Smooth muscle cell (in vitro differentiated cells): ENCODE measurements around the gene AKAP6. TPM values are rescaled to one million over a fixed set of nuclear protein-coding genes. Genes with fewer than 3 reads are reported as not detected.

Source experiments
- DNase-seq: peaks from one replicate; lab custom pipeline; 2025; ENCODE audit not compliant: unreplicated experiment; lab: John Stamatoyannopoulos, UW
- H2AFZ ChIP-seq: fragments of 200-600 bp; sonication (generic); 2 replicates; pipeline ENCODE4 v1.6.0; 2016; ENCODE audit warnings: antibody characterized with exemption, low read depth, mild to moderate bottlenecking
- H3F3A ChIP-seq: fragments of 200-600 bp; sonication (generic); 2 replicates; pipeline ENCODE4 v1.6.0; 2017; ENCODE audit warnings: antibody characterized with exemption, low read depth
- H3K27ac ChIP-seq: fragments of 200-600 bp; sonication (generic); 2 replicates; pipeline ENCODE4 v1.5.1; 2016; ENCODE audit warnings: low read depth, mild to moderate bottlenecking
- H3K27me3 ChIP-seq: fragments of 200-600 bp; sonication (generic); 2 replicates; pipeline ENCODE4 v1.6.1; 2016; ENCODE audit warnings: low read depth, mild to moderate bottlenecking
- H3K36me3 ChIP-seq: fragments of 200-600 bp; sonication (generic); 2 replicates; pipeline ENCODE4 v1.5.1; 2016; ENCODE audit warnings: low read depth
- H3K4me1 ChIP-seq: fragments of 200-600 bp; sonication (generic); 2 replicates; pipeline ENCODE4 v1.5.1; 2016; ENCODE audit warnings: low read depth
- H3K4me2 ChIP-seq: fragments of 200-600 bp; sonication (generic); 2 replicates; pipeline ENCODE4 v1.6.0; 2016; ENCODE audit warnings: mild to moderate bottlenecking
- H3K4me3 ChIP-seq: fragments of 200-600 bp; sonication (generic); 2 replicates; pipeline ENCODE4 v1.5.1; 2016; ENCODE audit warnings: mild to moderate bottlenecking
- H3K79me2 ChIP-seq: fragments of 200-600 bp; sonication (generic); 2 replicates; pipeline ENCODE4 v1.6.0; 2016; ENCODE audit warnings: low read depth, mild to moderate bottlenecking
- H3K9ac ChIP-seq: fragments of 200-600 bp; sonication (generic); 2 replicates; pipeline ENCODE4 v1.6.0; 2016; ENCODE audit warnings: low read depth
- H3K9me3 ChIP-seq: fragments of 200-600 bp; sonication (generic); replicated peaks from 2 replicates; pipeline ENCODE4 v1.5.1; 2016; ENCODE audit warnings: low read depth
- H4K20me1 ChIP-seq: fragments of 200-600 bp; sonication (generic); 2 replicates; pipeline ENCODE4 v1.6.0; 2016; ENCODE audit warnings: low read depth
- WGBS: methylation state at CpG from one replicate; pipeline ENCODE4 v1.1.7; 2016; ENCODE audit warnings: low lambda C conversion rate; 5-methylcytosine and 5-hydroxymethylcytosine counted together
- polyA plus RNA-seq: library from polyadenylated mRNA; unstranded; fragments of >200 nt; fragmentation: Nextera tagmentation; extraction: Ambion mirVana; gene quantifications from 2 replicates; pipeline ENCODE4 v1.2.1, GENCODE V29; 2016
- total RNA-seq: library from RNA; depleted of rRNA; stranded (reverse); fragments of >200 nt; gene quantifications from 2 replicates; pipeline ENCODE4 v1.2.3, GENCODE V29; 2014
- TF ChIP-seq, protein P1 (sequence below): fragments of 200-600 bp; sonication (generic); IDR thresholded peaks from 2 replicates; pipeline ENCODE4 v1.5.1; 2017; ENCODE audit warnings: borderline replicate concordance, mild to moderate bottlenecking, antibody characterized with exemption; ENCODE audit not compliant: insufficient read depth, poor library complexity, severe bottlenecking

Gene AKAP6
- total and polyA plus RNA-seq, 2 experiments from 2014 or later = 1.3 to 6.4 TPM

DNA sequence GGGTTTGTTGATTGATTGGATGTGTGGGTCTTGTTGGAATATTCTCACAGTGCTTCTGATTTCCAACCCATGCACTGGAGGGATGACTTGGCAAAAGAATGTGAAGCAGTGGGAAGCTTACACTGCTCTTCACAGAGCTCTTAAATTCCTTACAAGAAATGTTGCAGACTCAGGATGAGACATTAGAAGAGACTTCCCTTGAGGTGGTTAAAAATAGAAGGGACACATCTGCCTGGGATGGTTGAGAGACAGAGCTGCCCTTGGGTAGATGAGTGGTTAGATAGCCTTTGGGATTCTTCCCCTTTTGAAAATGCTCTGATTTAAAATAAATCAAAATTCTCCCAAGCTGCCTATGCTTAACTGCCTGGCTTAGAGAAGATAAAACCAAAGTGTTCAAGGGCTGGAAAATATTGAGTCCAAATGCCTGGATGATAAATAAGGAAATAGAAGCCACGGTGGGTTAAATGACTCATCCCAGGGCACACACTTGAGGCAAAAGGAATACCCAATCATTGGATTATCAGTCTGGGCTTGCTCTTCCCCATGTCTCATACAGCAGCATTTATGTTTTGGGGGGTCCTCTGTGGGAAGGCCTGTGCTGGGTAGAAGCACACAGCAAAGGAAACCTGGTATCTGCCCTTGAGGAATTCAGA, 264.3 kb downstream of the AKAP6 start:
- WGBS = 5% methylated on average over 1 of the region's 1 CpG
- no peak overlapping the region for H3K9ac ChIP-seq
- no peaks in the 10 kb centered on the region for H3K9me3 ChIP-seq
- TF ChIP-seq, protein P1, sequence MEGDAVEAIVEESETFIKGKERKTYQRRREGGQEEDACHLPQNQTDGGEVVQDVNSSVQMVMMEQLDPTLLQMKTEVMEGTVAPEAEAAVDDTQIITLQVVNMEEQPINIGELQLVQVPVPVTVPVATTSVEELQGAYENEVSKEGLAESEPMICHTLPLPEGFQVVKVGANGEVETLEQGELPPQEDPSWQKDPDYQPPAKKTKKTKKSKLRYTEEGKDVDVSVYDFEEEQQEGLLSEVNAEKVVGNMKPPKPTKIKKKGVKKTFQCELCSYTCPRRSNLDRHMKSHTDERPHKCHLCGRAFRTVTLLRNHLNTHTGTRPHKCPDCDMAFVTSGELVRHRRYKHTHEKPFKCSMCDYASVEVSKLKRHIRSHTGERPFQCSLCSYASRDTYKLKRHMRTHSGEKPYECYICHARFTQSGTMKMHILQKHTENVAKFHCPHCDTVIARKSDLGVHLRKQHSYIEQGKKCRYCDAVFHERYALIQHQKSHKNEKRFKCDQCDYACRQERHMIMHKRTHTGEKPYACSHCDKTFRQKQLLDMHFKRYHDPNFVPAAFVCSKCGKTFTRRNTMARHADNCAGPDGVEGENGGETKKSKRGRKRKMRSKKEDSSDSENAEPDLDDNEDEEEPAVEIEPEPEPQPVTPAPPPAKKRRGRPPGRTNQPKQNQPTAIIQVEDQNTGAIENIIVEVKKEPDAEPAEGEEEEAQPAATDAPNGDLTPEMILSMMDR = no peak
- H4K20me1 ChIP-seq = no peaks in the 10 kb centered on the region
- peak overlapping the region; percentile 72 for H3K27ac ChIP-seq
- no peaks in the 10 kb centered on the region for H3K4me1 ChIP-seq
- H3K27me3 ChIP-seq = no peaks in the 10 kb centered on the region
- no peak overlapping the region for H2AFZ ChIP-seq
- no peak overlapping the region for H3K4me3 ChIP-seq
- peak overlapping the region; percentile 30 for H3K4me2 ChIP-seq
- no peaks in the 10 kb centered on the region for H3K79me2 ChIP-seq
- peaks cover 3% of the 10 kb centered on the region for H3F3A ChIP-seq
- no peaks in the 10 kb centered on the region for H3K36me3 ChIP-seq
- no peak for DNase-seq

DNA sequence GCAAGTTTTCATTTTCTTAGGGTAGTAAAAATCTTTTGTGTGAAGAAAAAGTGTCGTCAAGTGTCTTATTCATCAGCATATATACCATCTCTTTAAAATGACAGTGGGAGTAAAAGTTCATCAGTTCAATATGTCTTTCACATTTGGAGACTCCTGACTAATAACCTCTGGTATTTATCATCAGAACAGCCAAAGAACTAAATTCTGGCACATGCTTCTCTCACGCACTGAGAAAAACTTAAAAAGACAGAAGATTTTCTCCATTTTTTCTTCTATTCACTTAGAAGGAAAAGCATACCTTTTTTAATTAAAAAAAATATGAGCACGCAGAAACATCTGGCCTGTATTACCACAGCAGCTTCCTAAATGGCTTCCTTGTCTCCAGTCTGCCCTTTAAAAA, 265.7 kb downstream of the AKAP6 start:
- DNase-seq = no peak
- 22% methylated on average over 3 of the region's 3 CpGs for WGBS
- H3K9ac ChIP-seq = no peak overlapping the region

DNA sequence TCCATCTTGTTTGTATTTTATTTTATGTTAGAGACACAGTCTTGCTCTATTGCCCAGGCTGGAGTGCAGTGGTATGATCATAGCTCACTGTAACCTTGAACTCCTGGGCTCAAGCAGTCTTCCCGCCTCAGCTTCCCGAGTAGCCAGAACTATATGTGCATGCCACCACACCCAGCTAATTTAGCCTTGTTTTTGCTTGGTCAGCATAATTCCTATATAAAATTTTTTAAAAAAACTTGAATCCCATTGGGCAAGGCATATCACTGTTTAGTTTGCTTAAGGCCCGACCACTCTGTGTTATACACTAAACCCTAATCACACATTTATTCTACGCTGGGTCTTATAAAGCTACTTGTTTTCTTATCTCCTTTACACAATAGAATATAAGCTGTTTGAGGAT, 266.4 kb downstream of the AKAP6 start:
- Histone ChIP-seq H3K9ac (peak overlapping the region; percentile 24), H2AFZ (peak overlapping the region; percentile 8), H3K4me3 (no peak overlapping the region), H3K4me1 (no peaks in the 10 kb centered on the region), H3K36me3 (no peaks in the 10 kb centered on the region), H3K9me3 (no peaks in the 10 kb centered on the region), H3K27ac (peak overlapping the region; percentile 72), H3F3A (peaks cover 3% of the 10 kb centered on the region), H3K4me2 (peak overlapping the region; percentile 24), H3K27me3 (no peaks in the 10 kb centered on the region), H4K20me1 (no peaks in the 10 kb centered on the region), H3K79me2 (no peaks in the 10 kb centered on the region)
- TF ChIP-seq, protein P1 = no peak
- DNase-seq = no peak
- WGBS = 96% methylated on average over 4 of the region's 4 CpGs

More for the DNA sequence above, 265.7 kb downstream of the AKAP6 start:
- TF ChIP-seq, protein P1 = no peak
- Histone ChIP-seq H3F3A (peaks cover 3% of the 10 kb centered on the region), H3K4me3 (no peak overlapping the region), H3K79me2 (no peaks in the 10 kb centered on the region), H3K36me3 (no peaks in the 10 kb centered on the region), H2AFZ (peak overlapping the region; percentile 8), H3K4me2 (peak overlapping the region; percentile 30), H3K4me1 (no peaks in the 10 kb centered on the region), H3K9me3 (no peaks in the 10 kb centered on the region), H3K27me3 (no peaks in the 10 kb centered on the region), H3K27ac (peak overlapping the region; percentile 72), H4K20me1 (no peaks in the 10 kb centered on the region)

DNA sequence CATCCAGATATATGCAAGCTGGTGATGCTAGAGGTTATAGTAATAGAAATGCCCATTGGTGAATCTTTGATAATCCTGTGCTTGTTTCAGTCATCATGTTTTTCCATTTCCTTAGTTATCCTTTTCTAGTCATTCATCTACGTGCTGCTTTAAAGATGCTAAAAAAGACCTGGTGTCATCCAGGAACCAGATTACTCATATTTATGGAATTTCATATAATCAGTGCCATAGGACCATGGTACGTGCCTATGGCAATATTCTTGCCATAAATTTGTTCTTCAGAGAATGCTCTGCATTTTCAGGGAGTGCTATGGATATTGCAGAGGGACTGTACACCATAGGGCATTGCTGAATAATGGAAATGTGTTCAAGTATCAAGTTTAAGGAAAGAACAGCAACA, 267.3 kb downstream of the AKAP6 start:
- Histone ChIP-seq H3K27ac (no peak overlapping the region), H3K4me1 (no peaks in the 10 kb centered on the region), H3K4me2 (no peak overlapping the region), H3K4me3 (no peak overlapping the region), H3F3A (peaks cover 3% of the 10 kb centered on the region), H3K79me2 (no peaks in the 10 kb centered on the region), H2AFZ (no peak overlapping the region), H3K9me3 (no peaks in the 10 kb centered on the region), H3K36me3 (no peaks in the 10 kb centered on the region), H3K9ac (no peak overlapping the region), H4K20me1 (no peaks in the 10 kb centered on the region), H3K27me3 (no peaks in the 10 kb centered on the region)
- WGBS = 83% methylated on average over 2 of the region's 2 CpGs
- TF ChIP-seq, protein P1 = no peak
- no peak for DNase-seq
